Sigmoid colon (tissue), 3 donors: ENCODE results near the gene TNFRSF18.

Experiments
- CTCF ChIP-seq, 4 experiments: fragments of 450-650 bp in 3 of 4; fragments of 200-600 bp in 1 of 4; IDR thresholded peaks; one replicate each; pipeline ENCODE4 v1.5.1; 2016 to 2019; ENCODE audit warnings: antibody characterized with exemption in 4 of 4, mild to moderate bottlenecking in 3 of 4, moderate library complexity in 2 of 4
- POLR2A ChIP-seq, 2 donors: fragments of 450-650 bp; IDR thresholded peaks; one replicate each; pipeline ENCODE4 v1.6.1; 2016; ENCODE audit warnings: antibody characterized with exemption in 2 of 2, mild to moderate bottlenecking in 2 of 2, moderate library complexity in 2 of 2

GRCh38 chr1:1240822-1241587, 34.6 kb upstream of the TNFRSF18 start:
- TF ChIP-seq POLR2A (IDR thresholded peaks at IDR 0.05) (no peak), CTCF (IDR thresholded peaks at IDR 0.05) (no peak)
